K562 (cell line): ENCODE data around the gene SGMS1. TPM values are rescaled to one million over a fixed set of nuclear protein-coding genes. Genes with fewer than 3 reads are reported as not detected.

Experiments
- BCLAF1 ChIP-seq, 2 experiments: fragments of 450-650 bp in 1 of 2; IDR thresholded peaks; 2 replicates each; pipeline ENCODE4 v1.6.1; 2011 to 2017; ENCODE audit warnings: low read depth in 2 of 2, antibody characterized with exemption in 1 of 2, borderline replicate concordance in 1 of 2, low read length in 1 of 2, mild to moderate bottlenecking in 1 of 2, mixed read lengths in 1 of 2; ENCODE audit not compliant: control insufficient read depth in 1 of 2
- BRD4 ChIP-seq: fragments of 200-600 bp; sonication (generic); IDR thresholded peaks from 2 replicates; pipeline ENCODE4 v1.6.1; 2017; ENCODE audit warnings: inconsistent platforms
- FOXM1 ChIP-seq, 2 experiments: fragments of 450-650 bp in 1 of 2; sonication (generic) in 1 of 2; formaldehyde crosslinking in 1 of 2; IDR thresholded peaks; 2 replicates each; pipeline versions ENCODE4 v1.6.1 to v1.9.0; 2017 to 2022; ENCODE audit warnings: low read depth in 2 of 2, mild to moderate bottlenecking in 2 of 2, missing genetic modification reagents in 1 of 2, moderate library complexity in 1 of 2
- HBP1 ChIP-seq: fragments of 450-650 bp; formaldehyde crosslinking; IDR thresholded peaks from 2 replicates; pipeline ENCODE4 v1.4.0; 2022; ENCODE audit warnings: missing genetic modification characterization
- JUNB ChIP-seq: fragments of 450-650 bp; formaldehyde crosslinking; conservative IDR thresholded peaks from 2 replicates; pipeline ENCODE4 v1.4.0; 2020; ENCODE audit warnings: mild to moderate bottlenecking
- MLX ChIP-seq, 2 experiments: fragments of 450-650 bp in 1 of 2; sonication (generic) in 1 of 2; formaldehyde crosslinking; conservative IDR thresholded peaks; 2 replicates each; pipeline versions ENCODE4 v1.4.0 to v1.8.1; 2020 to 2022; ENCODE audit warnings: mild to moderate bottlenecking in 1 of 2, missing genetic modification reagents in 1 of 2
- PHB2 ChIP-seq: fragments of 450-650 bp; IDR thresholded peaks from 2 replicates; pipeline ENCODE4 v1.6.1; 2017; ENCODE audit warnings: low read depth
- RBM34 ChIP-seq: fragments of 200-400 bp; formaldehyde crosslinking; IDR thresholded peaks from 2 replicates; pipeline ENCODE4 v1.6.1; 2018; ENCODE audit warnings: low read length, borderline replicate concordance; ENCODE audit not compliant: insufficient read depth
- SPI1 ChIP-seq: IDR thresholded peaks from 2 replicates; pipeline ENCODE4 v1.6.1; 2011; ENCODE audit warnings: low read depth, low read length, control low read depth, borderline replicate concordance
- TCF7L2 ChIP-seq: fragments of 150-350 bp; IDR thresholded peaks from 2 replicates; pipeline ENCODE4 v1.6.1; 2016; ENCODE audit warnings: low read depth, mild to moderate bottlenecking, low read length, moderate library complexity
- VEZF1 ChIP-seq: fragments of 200-800 bp; sonication (Bioruptor generic); IDR thresholded peaks from 2 replicates; pipeline ENCODE4 v1.6.1; 2017; ENCODE audit warnings: missing genetic modification characterization, missing compliant biosample characterization
- ZBTB49 ChIP-seq: sonication (generic); formaldehyde crosslinking; IDR thresholded peaks from 2 replicates; pipeline ENCODE4 v1.8.0; 2022; ENCODE audit warnings: missing genetic modification reagents, mild to moderate bottlenecking, borderline replicate concordance
- ZNF3 ChIP-seq: fragments of 250-450 bp; sonication (Bioruptor Pico); IDR thresholded peaks from 2 replicates; pipeline ENCODE4 v1.5.0; 2021; ENCODE audit warnings: mild to moderate bottlenecking, moderate library complexity
- polyA plus RNA-seq, 8 experiments: library from polyadenylated mRNA; depleted of rRNA in 4 of 8; stranded (reverse) in 5 of 8; unstranded in 3 of 8; fragments of >200 nt; fragmentation: Nextera tagmentation in 2 of 8; fragmentation: Illumina TruSeq in 1 of 8; extraction: Ambion mirVana in 2 of 8; extraction: Trizol in 1 of 8; gene quantifications; 2 replicates each; pipeline versions ENCODE4 v1.2.1 to v1.2.3, GENCODE V29; 2011 to 2014; ENCODE audit warnings: inconsistent platforms in 1 of 8, missing spikeins in 1 of 8
- total RNA-seq, 7 experiments: library from RNA; depleted of rRNA in 6 of 7; stranded (reverse); fragments of >200 nt in 6 of 7; fragmentation: Illumina TruSeq in 2 of 7; extraction: Trizol in 2 of 7; gene quantifications; 2 replicates each; pipeline versions ENCODE4 v1.2.1 to v1.2.3, GENCODE V29; 2011 to 2021; ENCODE audit warnings: low replicate concordance in 1 of 7
- TF ChIP-seq, protein P1 (sequence below): fragments of 450-650 bp; IDR thresholded peaks from 2 replicates; pipeline ENCODE4 v1.6.1; 2016; ENCODE audit warnings: mild to moderate bottlenecking

Gene SGMS1
- total and polyA plus RNA-seq, 9 of the 15 experiments (the other 6 are each of a cell fraction or from before 2014, with no cell fraction given): 22.6 to 232 (median 82.2) TPM

DNA sequence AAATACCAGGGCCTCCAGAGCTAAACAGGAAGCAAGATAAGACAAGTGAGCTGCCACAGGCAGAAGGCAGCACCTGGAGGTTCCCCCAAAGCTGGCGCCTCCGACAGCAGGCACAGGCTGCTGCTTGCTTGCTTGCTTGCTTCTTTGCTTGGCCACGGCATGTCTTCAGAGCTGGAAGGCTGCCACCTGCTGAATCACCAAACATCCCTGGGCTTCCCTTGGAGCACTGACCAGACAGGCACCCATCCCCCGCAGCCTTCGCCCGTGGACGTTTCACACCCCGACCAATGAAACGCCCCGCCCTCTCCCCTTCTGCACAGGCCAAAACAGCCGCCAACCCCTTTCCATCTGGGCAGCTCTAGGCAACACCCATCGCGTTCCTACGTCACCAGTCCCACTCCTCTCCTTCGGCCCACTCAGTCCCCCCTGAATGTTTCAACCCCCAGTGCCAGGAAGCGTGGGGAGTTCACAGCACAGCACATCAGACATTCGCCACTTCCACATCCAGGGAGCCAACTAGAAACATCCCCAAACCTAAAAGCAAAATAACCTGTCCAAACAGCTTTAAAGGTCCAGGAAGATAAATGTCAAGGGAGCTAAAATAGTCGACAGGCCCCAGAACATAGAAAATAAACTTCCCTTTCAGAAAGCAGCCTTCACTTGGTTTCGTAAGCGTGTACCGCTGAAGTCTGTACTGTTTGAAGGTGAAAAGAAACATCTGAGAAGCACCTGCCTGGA is 1.6 kb downstream of the SGMS1 start (continued):
- TF ChIP-seq RBM34: no peak
- TF ChIP-seq PHB2: no peak
- no peak for TF ChIP-seq BCLAF1 (IDR thresholded peaks at IDR 0.05; ENCODE audit: borderline replicate concordance in 1 of 2, control insufficient read depth in 1 of 2, low read depth in 2 of 2, low read length in 1 of 2)
- no peak for TF ChIP-seq JUNB
- TF ChIP-seq TCF7L2: no peak
- TF ChIP-seq MLX (CRISPR knock-in tag; conservative IDR thresholded peaks at IDR 0.05): no peak
- no peak for TF ChIP-seq SPI1
- TF ChIP-seq HBP1 (CRISPR knock-in tag): peak; percentile 91
- peak; percentile 67 for TF ChIP-seq VEZF1
- TF ChIP-seq ZBTB49: no peak
- TF ChIP-seq ZNF3 (CRISPR knock-in tag): no peak
- TF ChIP-seq, protein P1, sequence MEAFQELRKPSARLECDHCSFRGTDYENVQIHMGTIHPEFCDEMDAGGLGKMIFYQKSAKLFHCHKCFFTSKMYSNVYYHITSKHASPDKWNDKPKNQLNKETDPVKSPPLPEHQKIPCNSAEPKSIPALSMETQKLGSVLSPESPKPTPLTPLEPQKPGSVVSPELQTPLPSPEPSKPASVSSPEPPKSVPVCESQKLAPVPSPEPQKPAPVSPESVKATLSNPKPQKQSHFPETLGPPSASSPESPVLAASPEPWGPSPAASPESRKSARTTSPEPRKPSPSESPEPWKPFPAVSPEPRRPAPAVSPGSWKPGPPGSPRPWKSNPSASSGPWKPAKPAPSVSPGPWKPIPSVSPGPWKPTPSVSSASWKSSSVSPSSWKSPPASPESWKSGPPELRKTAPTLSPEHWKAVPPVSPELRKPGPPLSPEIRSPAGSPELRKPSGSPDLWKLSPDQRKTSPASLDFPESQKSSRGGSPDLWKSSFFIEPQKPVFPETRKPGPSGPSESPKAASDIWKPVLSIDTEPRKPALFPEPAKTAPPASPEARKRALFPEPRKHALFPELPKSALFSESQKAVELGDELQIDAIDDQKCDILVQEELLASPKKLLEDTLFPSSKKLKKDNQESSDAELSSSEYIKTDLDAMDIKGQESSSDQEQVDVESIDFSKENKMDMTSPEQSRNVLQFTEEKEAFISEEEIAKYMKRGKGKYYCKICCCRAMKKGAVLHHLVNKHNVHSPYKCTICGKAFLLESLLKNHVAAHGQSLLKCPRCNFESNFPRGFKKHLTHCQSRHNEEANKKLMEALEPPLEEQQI: no peak
- no peak for TF ChIP-seq FOXM1 (IDR thresholded peaks at IDR 0.05; ENCODE audit: low read depth)
- TF ChIP-seq FOXM1 (CRISPR knock-in tag; IDR thresholded peaks at IDR 0.05; ENCODE audit: low read depth): no peak
- TF ChIP-seq BRD4: no peak
